GM18505 (cell line): Measurements from ENCODE around the gene SEZ6L2.
A peak's percentile ranks its signal among the peaks of the same experiment; 100 is the strongest.

Experiments
- ATAC-seq: cut with Tn5 transposase; IDR thresholded peaks from one replicate; pipeline ENCODE4 v1.9.1; 2021; ENCODE audit not compliant: unreplicated experiment
- POLR2A ChIP-seq: IDR thresholded peaks from 4 replicates; pipeline ENCODE4 v1.6.1; 2011; ENCODE audit warnings: borderline replicate concordance; ENCODE audit not compliant: insufficient read depth, insufficient read length; ENCODE audit errors: extremely low read depth

SEZ6L2 gene

GRCh38 chr16:29864205-29864604 is 35.1 kb downstream of the SEZ6L2 start:
- no peak for TF ChIP-seq POLR2A
- ATAC-seq, result no peak

- ATAC-seq, result no peak
- TF ChIP-seq POLR2A, result no peak
These were observed 35.7 kb downstream of the SEZ6L2 start for GRCh38 chr16:29863669-29863984.

- peak; percentile 88 for ATAC-seq
- peak; percentile 57 for TF ChIP-seq POLR2A
These were observed 36.3 kb downstream of the SEZ6L2 start, which contains the start of gene CDIPT for GRCh38 chr16:29862884-29863668. Gene CDIPT (minus strand): TSS chr16:29863226. CDS start chr16:29862857, 369 bp downstream.

- no peak for ATAC-seq
- no peak for TF ChIP-seq POLR2A
These were observed 36.9 kb downstream of the SEZ6L2 start for GRCh38 chr16:29862383-29862883.

GRCh38 chr16:29860218-29860617 is 39.1 kb downstream of the SEZ6L2 start:
- no peak for TF ChIP-seq POLR2A
- ATAC-seq, result no peak

- no peak for TF ChIP-seq POLR2A
- no peak for ATAC-seq
These were observed 40.4 kb downstream of the SEZ6L2 start for GRCh38 chr16:29858974-29859373.

GRCh38 chr16:29858149-29858849 is 41.1 kb downstream of the SEZ6L2 start:
- no peak for ATAC-seq

GRCh38 chr16:29857133-29857760 is 42.1 kb downstream of the SEZ6L2 start:
- TF ChIP-seq POLR2A, result no peak
- no peak for ATAC-seq

More at GRCh38 chr16:29858149-29858849, 41.1 kb downstream of the SEZ6L2 start:
- no peak for TF ChIP-seq POLR2A

- no peak for TF ChIP-seq POLR2A
- ATAC-seq, result no peak
These were observed 44.7 kb downstream of the SEZ6L2 start for GRCh38 chr16:29854520-29855100.

- no peak for ATAC-seq
- no peak for TF ChIP-seq POLR2A
These were observed 46.7 kb downstream of the SEZ6L2 start for GRCh38 chr16:29852654-29853053.

GRCh38 chr16:29850998-29851397 is 48.4 kb downstream of the SEZ6L2 start:
- no peak for ATAC-seq
- no peak for TF ChIP-seq POLR2A

- no peak for TF ChIP-seq POLR2A
- no peak for ATAC-seq
These were observed 49.8 kb downstream of the SEZ6L2 start for GRCh38 chr16:29849505-29849904.
